Activated T-helper 1 cell treated with anti-CD3 and anti-CD28 coated beads, Interleukin-2, amount 50 U/mL, for 16 hours (primary cell): Measurements from ENCODE around the gene FARS2.
"Not testable (repeated sequence)": the region's sequence is repeated elsewhere in the genome, so short reads cannot be mapped to it uniquely, and the experiment has no call there.

Experiments used
- DNase-seq, 2 donors: peaks; one replicate each; pipeline ENCODE4 v3.0.0-alpha.2; 2020; ENCODE audit warnings: low read depth in 1 of 2, low spot score in 1 of 2

FARS2 gene

DNA sequence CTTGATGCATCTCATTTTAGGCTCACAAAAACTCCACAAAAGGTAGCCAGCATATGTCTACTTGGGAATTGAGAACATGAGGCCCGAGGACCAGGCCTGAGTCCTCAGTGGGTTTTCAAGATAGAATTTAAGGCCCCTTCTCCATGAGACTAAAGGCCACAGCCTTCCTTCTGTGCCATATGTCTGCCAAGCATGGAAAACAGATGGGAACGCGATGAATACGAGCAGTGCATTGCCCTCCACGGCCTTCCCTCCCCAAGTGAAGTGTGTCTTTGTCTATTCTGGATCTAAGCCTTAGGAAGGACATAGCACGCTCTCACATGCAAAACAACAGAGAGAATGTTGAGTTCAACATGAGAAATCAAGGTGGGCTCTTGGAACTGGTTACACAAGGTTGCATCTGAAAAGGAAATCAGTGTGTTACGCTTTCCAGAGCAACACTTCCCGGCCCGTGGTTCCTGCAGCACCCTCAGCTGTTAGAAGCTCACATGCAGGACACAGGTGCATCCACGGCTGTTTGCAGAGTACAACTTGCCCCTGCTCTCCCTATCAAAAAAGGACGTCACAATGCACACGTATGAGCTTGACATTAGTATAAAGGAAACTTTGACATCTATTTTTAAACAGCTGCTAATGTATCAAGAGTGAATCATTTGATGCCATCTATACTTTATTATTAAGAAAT is 515.5 kb downstream of the FARS2 start:
- no peak for DNase-seq

DNA sequence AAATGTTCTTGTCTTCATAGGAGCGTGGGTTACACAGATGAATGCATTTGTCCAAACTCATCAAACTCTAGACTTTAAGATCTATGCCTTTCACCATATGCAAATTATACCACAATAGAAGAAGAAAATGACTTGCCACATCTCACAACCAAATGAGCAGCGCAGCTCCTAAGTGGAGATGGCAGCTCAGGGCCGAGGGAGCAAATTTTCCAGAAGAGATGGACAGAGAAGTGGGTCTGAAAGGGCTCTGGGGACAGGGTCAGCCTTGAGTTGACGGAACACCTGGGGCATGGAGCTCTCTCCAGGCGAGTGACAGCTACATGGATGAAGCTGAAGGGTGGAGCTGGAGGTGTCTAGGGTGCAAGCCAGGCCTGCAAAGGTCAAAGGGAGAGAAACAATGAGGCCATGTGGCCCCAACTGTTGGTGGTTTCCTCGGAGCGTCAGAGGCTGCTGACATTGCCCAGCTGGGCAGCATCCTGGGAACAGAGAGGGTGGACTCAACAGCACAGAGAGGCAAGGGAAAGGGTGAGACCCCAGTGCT is 517.1 kb downstream of the FARS2 start:
- DNase-seq, result no peak

GRCh38 chr6:5778906-5779305 is 517.6 kb downstream of the FARS2 start:
- DNase-seq, result no peak

DNA sequence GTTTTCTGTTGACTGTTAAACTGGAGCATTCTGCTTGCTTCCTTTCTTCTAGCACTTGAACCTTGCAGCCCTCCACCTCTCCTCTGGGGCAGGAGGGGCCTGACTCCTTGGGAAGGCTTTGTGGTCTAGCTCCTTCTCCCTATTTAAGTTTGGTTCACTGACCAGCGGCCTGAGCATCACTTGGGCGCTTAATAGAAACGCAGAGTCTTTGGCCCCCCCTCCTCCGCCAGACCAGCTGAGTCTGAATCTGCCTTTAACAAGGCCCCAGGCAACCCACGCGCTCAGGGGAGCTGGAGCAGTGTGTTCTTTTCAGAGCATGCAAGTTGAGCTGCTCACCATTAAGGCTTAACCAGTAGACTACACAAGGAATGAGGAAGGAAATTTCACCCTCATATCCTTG is 519.7 kb downstream of the FARS2 start:
- no peak for DNase-seq

GRCh38 chr6:5781966-5782556 is 520.7 kb downstream of the FARS2 start:
- DNase-seq, result no peak

DNA sequence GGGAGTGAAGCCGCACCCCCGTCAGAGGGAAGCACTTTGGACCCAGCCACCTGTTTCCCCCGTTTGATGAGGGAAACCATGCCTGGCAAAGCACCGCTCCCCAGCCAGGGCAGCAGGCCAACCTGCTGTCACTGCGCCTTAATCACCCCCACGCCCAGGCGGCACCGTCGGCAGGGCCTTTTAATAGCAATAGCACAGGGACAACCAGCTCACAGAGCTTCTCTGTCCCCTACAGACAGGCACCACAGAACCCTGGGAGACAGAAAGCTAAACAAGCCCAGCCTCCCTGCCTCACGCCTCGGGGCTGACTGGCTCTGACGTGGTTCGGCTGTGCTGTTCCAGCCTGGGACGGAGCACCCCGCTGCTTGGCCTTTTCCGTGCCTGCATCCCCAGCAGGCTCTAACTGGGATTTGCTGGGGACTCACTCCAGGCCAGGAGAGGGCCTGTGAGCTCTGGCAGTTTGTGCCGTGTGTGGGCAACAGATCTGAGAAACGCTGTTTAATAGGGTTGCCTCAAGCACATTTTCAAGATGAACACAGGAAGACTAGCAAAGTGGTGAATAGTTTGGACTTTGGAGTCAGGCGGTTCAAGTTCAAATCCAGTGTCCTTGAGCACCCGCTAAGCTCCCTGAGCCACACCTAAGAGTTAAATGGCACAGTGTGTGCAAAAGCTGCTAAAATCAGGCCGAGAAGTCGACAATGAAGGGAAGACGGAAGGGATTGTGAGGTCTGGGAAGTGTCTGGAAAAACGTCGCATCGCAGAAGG is 521.7 kb downstream of the FARS2 start:
- DNase-seq, result no peak

DNA sequence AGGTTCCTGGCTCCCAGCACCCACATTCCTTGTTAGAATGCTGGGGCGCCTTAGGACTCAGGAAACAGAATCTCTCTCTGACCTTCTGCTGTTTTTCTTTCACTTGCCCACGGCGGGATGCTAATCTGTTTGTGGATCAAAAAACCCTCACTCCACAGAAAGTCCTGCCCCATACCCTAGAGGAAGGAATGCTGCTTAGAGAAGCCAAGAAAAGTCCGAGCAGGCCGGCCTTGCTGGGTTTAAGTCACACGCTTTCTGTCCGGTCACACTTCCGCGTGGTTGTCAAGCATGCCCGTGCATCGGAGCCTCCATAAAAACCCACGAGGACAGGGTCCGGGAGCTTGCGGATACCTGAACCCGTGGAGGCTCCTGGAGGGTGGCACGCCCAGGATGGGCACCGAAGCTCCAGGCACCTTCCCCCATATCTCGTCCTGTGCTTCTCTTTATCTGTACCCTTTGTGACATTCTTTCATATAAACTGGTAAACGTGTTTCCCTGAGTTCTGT is 522.3 kb downstream of the FARS2 start:
- no peak for DNase-seq

- no peak for DNase-seq
Measured at GRCh38 chr6:5785249-5785648, 523.9 kb downstream of the FARS2 start.

DNA sequence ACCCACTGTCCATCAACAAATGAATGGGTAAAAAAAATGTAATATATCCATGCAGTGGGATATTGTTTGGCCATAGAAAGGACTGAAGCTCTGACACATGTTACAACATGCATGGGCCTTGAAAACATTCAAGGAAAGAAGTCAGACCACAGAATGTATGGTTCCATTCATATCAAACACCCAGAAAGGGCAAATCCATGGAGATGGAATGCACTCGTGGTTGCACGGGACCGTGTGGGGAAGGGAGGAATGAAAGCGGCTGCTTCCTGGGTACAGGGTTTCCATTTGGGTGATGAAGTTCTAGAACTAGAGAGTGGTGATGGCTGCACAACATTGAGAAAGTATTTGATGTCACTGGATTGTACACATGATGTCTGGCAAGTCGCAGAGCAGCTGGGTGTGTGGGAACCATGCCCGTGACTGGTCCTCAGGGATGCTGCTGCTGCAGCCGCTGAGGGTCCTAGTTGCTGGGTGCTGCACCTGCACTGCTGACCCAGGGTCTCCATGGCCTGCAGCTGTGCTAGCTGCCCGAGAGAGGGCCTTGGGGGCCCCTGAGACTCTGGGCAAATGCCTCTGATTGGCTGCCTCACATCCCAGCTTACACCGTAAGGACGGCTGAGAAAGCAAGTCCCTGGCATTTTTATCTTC is 525.1 kb downstream of the FARS2 start:
- DNase-seq, result no peak

DNA sequence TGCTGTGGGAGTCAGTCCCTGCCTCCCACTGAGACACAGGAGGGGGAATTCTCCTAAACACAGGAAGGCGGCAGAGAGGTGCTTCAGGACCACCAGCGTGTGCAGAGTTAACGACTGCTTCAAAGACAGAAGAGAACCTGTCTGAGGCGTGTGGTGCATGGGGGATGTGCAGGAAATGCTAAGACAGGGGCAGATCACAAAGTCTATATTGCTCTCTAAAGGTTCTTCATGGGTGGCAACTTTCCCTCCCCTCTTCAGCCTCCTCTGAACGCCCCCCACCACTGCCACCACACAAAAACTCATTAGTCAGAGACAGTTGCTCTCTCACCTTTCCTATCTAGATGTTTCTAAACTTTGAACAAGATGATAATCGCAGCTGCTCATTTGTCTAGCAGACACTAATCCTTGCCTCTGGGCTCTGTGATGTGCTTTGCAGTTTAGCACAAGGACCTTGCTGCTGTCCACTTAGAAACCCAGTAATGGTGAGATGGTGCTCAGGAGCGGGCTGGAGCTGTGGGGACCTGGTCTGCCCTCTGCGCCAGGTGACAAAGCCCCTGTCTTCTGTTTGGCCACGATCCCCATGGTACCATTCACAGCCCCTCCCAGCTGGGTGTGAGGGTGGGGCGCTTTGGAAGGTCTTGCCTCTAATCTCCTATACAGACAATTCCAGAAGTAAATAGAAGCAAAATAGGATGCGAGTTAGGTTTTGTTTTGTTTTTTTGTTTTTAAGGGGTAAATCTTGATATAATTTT is 525.8 kb downstream of the FARS2 start:
- DNase-seq, result no peak

DNA sequence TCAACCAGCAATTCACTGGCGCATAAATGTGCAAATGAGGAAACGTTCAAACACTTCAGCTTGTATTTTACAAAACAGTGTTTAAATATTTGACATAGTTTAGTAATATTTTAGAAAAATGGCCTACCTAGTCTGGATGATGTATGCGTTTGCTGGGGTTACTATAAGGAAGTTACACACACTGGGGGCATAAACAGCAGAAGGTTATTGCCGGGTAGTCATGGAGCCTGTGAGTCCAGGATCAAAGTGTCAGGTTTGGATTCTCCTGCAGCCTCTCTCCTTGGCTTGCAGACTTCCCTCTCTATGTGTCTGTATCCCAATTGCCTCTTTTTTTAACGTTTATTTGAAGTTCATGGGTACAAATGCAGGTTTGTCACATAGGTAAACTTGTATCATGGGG is 528.1 kb downstream of the FARS2 start:
- not testable (repeated sequence) for DNase-seq

- DNase-seq, result not testable (repeated sequence)
Measured at GRCh38 chr6:5796555-5796954, 535.2 kb downstream of the FARS2 start.

DNA sequence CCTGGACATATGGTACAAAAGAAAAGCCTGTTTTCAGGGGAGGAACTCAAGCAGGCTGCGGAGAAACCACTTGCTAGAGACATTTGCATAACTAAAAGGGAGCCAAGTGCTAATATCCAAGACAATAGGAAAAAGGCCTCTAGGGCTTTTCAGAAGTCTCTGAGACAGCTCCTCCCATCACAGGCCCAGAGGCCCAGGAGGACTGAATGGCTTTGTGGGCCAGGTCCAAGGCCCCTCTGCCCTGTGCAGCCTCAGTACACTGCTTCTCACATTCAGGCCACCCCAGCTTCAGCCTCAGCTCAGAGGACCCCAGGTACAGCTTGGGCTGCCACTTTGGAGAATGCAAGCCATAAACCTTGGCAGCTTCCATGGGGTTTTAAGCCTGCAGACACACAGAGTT is 545.1 kb downstream of the FARS2 start:
- DNase-seq, result not testable (repeated sequence)

DNA sequence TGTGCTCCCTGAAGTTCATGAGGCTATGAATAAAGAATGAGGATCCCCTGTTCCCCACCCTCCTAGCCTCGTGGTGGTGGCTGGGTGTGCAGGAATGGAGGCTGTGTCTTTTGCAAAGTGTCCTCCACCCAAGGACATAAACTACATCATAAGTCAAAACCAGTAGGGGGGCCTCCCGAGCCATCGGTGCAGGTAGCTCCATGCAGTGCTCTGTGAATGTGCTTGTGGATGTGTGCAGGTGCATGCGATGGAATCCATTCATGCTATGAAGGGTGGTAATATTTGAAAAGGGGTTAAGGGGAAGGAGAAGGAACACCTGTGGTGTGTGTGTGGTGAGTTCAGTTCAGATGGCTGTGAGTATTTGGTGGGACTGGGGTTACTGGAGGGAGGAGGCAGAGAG is 548.1 kb downstream of the FARS2 start:
- no peak for DNase-seq

- DNase-seq, result no peak
Measured at GRCh38 chr6:5811997-5812396, 550.7 kb downstream of the FARS2 start.

DNA sequence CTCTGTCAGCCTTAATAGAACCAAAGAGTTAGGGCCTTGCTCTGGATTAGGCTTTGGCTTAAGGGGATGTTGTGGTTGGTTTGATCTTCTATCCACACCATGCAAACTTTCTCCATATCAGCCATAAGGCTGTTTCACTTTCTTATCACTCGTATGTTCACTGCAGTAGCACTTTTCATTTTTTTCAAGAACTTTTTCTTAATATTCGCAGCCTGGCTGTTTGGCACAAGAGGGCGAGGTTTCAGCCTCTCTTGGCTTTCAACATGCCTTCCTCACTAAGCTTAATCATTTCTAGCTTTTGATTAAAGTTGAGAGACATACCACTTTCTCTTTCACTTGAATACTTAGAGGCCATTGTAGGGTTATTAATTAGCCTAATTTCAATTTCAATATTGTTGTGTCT is 552.3 kb downstream of the FARS2 start:
- no peak for DNase-seq

DNA sequence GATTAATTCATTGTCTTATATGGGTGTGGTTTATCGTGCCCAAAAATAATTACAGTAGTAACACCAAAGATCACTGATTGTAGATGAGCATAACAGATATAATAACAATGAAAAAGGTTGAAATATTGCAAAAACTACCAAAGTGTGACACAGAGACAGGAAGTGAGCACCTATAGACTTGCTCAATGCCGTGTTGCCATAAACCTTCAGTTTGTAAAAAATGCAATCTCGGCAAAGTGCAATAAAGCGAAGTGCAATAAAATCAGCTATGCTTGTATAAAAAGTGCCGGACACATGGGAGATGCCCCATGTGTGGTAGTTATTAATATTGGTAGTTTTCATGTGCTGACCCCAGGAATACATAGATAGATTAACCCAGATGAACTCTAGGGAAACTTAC is 552.8 kb downstream of the FARS2 start:
- no peak for DNase-seq

DNA sequence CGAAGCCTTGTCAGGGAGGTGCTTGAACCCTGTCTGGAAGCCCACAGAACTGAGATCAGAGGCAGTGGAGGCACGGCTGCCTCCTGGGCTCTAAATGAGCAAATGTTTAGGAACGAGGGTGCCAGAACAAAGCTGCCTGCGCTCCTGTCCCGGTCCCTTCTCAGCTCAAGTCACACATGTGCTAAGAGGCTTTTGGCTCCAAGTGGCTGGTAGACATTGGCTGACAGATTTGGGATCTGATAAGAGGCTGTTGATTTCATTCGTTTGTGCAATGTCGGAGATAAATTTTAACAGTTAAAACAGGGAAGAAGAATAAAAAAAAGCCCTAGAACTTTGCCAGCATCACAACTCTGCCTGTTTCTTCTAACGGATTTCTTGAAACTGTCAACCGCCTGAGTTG is 553.6 kb downstream of the FARS2 start:
- no peak for DNase-seq

- DNase-seq, result no peak
Measured at GRCh38 chr6:5817869-5818268, 556.6 kb downstream of the FARS2 start.

GRCh38 chr6:5818959-5819358 is 557.6 kb downstream of the FARS2 start:
- DNase-seq, result no peak
